HG02623 (cell line): ENCODE results near the gene HS6ST2.
A peak's percentile ranks its signal among the peaks of the same experiment; 100 is the strongest.

Experiments used
- ATAC-seq: cut with Tn5 transposase; IDR thresholded peaks from one replicate; pipeline ENCODE4 v1.9.1; 2021; ENCODE audit warnings: moderate library complexity; ENCODE audit not compliant: unreplicated experiment

The HS6ST2 gene

DNA sequence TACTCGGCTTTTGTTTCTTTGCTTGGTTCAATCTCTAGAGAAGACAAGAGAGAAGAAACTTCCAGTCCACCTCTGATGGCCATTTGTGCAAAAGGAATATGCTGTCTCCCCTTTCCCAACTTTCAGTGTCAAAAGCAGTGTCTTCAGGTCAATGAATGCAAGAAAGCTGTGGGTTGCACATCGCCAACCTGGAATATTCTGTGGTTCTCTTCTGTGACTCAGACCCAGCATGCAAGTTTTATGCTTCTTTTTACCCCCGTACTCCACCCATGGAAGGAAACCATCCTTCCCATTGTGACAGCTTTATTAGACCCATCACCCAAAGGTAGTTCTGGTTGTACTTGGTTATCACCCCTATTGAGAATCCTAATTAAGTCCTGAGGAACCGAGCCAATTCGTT, 334.0 kb downstream of the HS6ST2 start:
- no peak for ATAC-seq

- ATAC-seq = no peak
Measured at GRCh38 chrX:132623942-132624341, 334.5 kb downstream of the HS6ST2 start.

GRCh38 chrX:132623300-132623699, 335.1 kb downstream of the HS6ST2 start:
- ATAC-seq = no peak

DNA sequence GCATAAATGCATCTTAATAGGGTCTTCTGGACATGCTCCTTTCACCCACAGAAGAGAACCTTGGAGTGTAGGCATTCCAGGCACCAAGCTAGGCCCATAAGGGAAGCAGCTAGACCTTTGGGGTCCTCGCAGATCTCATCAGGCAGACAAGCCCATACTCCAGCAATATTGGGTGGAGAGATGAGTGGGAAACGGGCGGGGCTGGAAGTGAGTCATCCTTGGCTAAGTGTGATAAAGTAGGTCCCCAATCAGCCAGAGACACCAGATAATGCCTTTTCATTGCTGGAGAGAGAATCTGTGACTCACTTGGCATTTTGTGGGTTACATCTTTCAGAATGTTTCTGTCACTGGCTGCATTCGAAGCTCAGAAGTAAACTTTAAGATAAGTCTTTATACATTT, 336.3 kb downstream of the HS6ST2 start:
- no peak for ATAC-seq

DNA sequence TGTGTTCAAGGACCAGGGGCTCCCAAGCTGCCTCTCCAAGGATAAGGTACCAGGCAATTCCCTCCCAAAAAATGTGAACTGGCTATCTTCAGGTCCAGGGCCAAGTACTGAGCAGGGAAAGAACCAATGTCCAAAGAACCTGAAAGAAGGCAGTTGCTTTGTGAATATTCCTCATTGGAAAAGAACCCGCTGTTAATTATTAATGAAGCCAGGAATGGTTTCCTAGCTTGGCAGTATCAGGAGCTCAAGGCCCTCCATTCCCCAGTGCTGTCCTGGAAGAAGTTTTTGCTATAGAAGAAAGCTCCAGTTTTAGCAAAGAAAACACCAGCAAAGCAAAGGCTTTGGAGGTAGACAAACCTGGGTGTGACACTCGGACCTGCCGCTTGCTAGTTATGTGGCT, 339.6 kb downstream of the HS6ST2 start:
- ATAC-seq = no peak

- no peak for ATAC-seq
Measured at GRCh38 chrX:132615391-132616131, 342.9 kb downstream of the HS6ST2 start.

- ATAC-seq = no peak
Measured at GRCh38 chrX:132614297-132614696, 344.1 kb downstream of the HS6ST2 start.

DNA sequence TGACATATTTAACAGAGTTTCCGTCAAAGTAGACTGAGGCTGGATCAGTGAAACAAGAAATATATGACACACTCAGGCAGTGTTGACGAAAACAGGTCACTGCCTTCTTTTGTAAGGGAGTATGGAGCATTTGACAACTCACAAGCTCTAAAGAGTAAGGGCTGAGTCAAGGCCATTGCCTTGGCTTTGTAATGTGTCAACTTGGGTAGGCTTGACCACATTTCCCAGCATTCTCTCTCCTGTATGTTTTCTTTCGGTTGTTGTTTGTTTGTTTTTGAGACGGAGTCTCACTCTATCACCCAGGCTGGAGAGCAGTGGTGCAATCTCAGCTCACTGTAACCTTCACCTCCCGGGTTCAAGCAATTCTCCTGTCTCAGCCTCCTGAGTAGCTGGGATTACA, 344.6 kb downstream of the HS6ST2 start:
- ATAC-seq = no peak

GRCh38 chrX:132612821-132613564, 345.4 kb downstream of the HS6ST2 start:
- no peak for ATAC-seq

GRCh38 chrX:132610536-132610935, 347.9 kb downstream of the HS6ST2 start:
- ATAC-seq = no peak

GRCh38 chrX:132609362-132609848, 349.0 kb downstream of the HS6ST2 start:
- no peak for ATAC-seq

GRCh38 chrX:132603700-132604286, 354.6 kb downstream of the HS6ST2 start:
- ATAC-seq = no peak

GRCh38 chrX:132602701-132603100, 355.7 kb downstream of the HS6ST2 start:
- no peak for ATAC-seq

- no peak for ATAC-seq
Measured at GRCh38 chrX:132594999-132595398, 363.4 kb downstream of the HS6ST2 start.

GRCh38 chrX:132594129-132594528, 364.3 kb downstream of the HS6ST2 start:
- ATAC-seq = no peak

DNA sequence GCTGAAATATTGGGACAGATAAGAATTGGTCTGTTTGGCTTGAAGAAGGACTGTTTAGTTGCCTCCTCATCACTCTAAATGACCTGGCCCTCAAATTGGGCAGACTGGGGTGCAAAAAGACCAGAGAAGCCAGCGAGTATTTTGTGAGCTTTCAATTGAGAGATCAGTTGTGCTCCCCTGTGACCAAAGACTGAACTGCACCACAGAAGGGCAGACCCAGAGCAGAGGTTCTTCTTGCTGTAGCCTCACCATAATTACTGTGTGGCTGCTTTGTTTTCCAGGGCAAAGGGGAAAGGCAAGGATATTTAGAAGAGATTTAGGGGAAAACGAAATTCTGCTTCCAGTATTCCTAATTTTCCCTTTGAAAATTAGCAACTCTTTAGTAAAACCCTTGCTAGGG, 365.5 kb downstream of the HS6ST2 start:
- peak; percentile 60 for ATAC-seq

- ATAC-seq = no peak
Measured at GRCh38 chrX:132591719-132592275, 366.6 kb downstream of the HS6ST2 start.

- ATAC-seq = no peak
Measured at GRCh38 chrX:132590350-132591026, 367.9 kb downstream of the HS6ST2 start.

GRCh38 chrX:132584936-132585335, 373.5 kb downstream of the HS6ST2 start:
- ATAC-seq = no peak

GRCh38 chrX:132576939-132577338, 381.5 kb downstream of the HS6ST2 start:
- no peak for ATAC-seq
